WTC11 (cell line): Measurements from ENCODE around the gene PREX1.

Source experiments
- NR1H2 ChIP-seq: sonication (generic); formaldehyde crosslinking; IDR thresholded peaks from 2 replicates; pipeline ENCODE4 v1.9.0; 2021; ENCODE audit warnings: mild to moderate bottlenecking, moderate library complexity, missing genetic modification reagents
- TF ChIP-seq, protein P1 (sequence below): fragments of 200-600 bp; IDR thresholded peaks from 2 replicates; pipeline ENCODE4 v1.8.0; 2022; ENCODE audit warnings: antibody characterized with exemption

DNA sequence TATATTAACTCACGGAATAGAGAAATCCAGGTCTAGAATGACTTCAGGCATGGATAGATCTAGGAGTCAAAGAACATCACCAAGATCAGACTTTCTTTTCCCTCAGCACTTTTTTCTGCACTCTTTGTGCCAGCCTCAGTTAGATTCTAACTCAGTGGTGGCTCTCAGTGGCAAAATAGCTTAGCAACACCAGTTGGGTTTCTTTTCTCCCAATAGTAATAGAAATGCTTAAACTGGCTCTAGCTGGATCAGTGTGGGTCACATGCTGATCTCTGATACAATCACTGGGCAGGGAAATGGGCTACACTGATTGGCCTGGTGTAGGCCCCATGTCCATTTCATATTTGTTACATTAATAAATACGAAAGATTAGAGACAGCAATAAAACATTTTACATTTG lies 49.5 kb upstream of the PREX1 start:
- TF ChIP-seq NR1H2 (CRISPR knock-in tag): no peak
- TF ChIP-seq, protein P1, sequence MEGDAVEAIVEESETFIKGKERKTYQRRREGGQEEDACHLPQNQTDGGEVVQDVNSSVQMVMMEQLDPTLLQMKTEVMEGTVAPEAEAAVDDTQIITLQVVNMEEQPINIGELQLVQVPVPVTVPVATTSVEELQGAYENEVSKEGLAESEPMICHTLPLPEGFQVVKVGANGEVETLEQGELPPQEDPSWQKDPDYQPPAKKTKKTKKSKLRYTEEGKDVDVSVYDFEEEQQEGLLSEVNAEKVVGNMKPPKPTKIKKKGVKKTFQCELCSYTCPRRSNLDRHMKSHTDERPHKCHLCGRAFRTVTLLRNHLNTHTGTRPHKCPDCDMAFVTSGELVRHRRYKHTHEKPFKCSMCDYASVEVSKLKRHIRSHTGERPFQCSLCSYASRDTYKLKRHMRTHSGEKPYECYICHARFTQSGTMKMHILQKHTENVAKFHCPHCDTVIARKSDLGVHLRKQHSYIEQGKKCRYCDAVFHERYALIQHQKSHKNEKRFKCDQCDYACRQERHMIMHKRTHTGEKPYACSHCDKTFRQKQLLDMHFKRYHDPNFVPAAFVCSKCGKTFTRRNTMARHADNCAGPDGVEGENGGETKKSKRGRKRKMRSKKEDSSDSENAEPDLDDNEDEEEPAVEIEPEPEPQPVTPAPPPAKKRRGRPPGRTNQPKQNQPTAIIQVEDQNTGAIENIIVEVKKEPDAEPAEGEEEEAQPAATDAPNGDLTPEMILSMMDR: no peak
